Measurements from ENCODE around the gene TSHZ2.

DNA sequence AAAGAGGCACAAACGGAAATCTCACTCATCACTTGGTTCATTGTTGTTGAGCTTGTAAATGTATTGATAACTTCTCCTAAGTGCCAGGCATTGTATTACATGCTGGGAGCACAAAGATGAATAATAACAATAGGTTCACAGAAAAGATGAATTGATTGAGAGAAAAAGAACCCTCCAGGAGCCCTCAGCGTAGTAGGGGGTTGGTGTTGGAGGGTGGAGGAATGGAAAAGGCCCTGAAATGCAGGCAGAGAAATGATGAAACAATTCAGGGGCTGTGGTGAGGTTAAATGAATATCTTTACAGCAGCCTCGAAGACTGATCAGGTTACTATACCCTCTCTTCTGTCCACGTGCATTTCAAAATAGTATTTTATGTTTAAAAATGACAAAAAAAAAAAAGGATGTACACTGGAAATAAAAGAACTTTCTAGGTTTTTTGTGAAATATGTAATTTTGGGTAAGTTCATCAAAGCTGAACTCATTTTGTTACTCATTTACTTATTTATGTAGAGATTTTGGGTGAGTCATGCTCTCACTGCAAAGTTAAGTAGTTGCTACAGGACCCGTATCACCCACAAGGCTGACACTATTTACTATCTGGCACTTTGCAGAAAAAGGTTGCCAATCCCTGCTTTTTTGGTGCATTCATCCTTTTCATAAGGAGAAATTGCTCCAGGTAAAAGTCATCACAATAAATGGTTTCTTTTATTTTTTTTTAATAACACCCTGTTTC lies 344.2 kb downstream of the TSHZ2 start:
- no peak for TF ChIP-seq SIN3A (IDR thresholded peaks at IDR 0.05; ENCODE audit: borderline replicate concordance, insufficient read depth, low read length)
- TF ChIP-seq, protein P1, sequence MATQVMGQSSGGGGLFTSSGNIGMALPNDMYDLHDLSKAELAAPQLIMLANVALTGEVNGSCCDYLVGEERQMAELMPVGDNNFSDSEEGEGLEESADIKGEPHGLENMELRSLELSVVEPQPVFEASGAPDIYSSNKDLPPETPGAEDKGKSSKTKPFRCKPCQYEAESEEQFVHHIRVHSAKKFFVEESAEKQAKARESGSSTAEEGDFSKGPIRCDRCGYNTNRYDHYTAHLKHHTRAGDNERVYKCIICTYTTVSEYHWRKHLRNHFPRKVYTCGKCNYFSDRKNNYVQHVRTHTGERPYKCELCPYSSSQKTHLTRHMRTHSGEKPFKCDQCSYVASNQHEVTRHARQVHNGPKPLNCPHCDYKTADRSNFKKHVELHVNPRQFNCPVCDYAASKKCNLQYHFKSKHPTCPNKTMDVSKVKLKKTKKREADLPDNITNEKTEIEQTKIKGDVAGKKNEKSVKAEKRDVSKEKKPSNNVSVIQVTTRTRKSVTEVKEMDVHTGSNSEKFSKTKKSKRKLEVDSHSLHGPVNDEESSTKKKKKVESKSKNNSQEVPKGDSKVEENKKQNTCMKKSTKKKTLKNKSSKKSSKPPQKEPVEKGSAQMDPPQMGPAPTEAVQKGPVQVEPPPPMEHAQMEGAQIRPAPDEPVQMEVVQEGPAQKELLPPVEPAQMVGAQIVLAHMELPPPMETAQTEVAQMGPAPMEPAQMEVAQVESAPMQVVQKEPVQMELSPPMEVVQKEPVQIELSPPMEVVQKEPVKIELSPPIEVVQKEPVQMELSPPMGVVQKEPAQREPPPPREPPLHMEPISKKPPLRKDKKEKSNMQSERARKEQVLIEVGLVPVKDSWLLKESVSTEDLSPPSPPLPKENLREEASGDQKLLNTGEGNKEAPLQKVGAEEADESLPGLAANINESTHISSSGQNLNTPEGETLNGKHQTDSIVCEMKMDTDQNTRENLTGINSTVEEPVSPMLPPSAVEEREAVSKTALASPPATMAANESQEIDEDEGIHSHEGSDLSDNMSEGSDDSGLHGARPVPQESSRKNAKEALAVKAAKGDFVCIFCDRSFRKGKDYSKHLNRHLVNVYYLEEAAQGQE (IDR thresholded peaks at IDR 0.05; ENCODE audit: insufficient read depth in 1 of 2, low read depth in 2 of 2, low read length in 2 of 2): no peak
- no peak for TF ChIP-seq TAF1 (IDR thresholded peaks at IDR 0.05; ENCODE audit: borderline replicate concordance, insufficient read depth, low read length)
- no peak for TF ChIP-seq POLR2AphosphoS5 (IDR thresholded peaks at IDR 0.05; ENCODE audit: low read depth, low read length)

Data from PFSK-1 (cell line).